RWPE2 (cell line): ENCODE data around the gene ASF1B.

Experiments used
- ATAC-seq: fragments of 200-7000 bp; cut with Tn5 transposase; 3 replicates; pipeline ENCODE4 v1.9.1; 2021; ENCODE audit warnings: low read depth
- DNase-seq: peaks from one replicate; pipeline ENCODE4 v3.0.0-alpha.2; 2020; ENCODE audit warnings: low spot score
- H3K27ac ChIP-seq: fragments of 450-650 bp; 2 replicates; pipeline ENCODE4 v1.5.1; 2017; ENCODE audit warnings: mild to moderate bottlenecking; ENCODE audit not compliant: poor library complexity, severe bottlenecking
- H3K27me3 ChIP-seq: fragments of 250-450 bp; sonication (Bioruptor Pico); 2 replicates; pipeline ENCODE4 v1.5.1; 2021; ENCODE audit warnings: mild to moderate bottlenecking, moderate library complexity; ENCODE audit not compliant: insufficient read depth, poor library complexity, severe bottlenecking
- H3K36me3 ChIP-seq: fragments of 250-450 bp; sonication (Bioruptor Pico); 2 replicates; pipeline ENCODE4 v1.5.1; 2020; ENCODE audit warnings: low read depth, mild to moderate bottlenecking, moderate library complexity
- H3K4me1 ChIP-seq: fragments of 250-450 bp; sonication (Bioruptor Pico); 2 replicates; pipeline ENCODE4 v1.5.1; 2021; ENCODE audit warnings: mild to moderate bottlenecking, moderate library complexity; ENCODE audit not compliant: insufficient read depth, poor library complexity, severe bottlenecking
- H3K4me3 ChIP-seq: fragments of 250-450 bp; sonication (Bioruptor Pico); 2 replicates; pipeline ENCODE4 v1.5.1; 2021; ENCODE audit warnings: mild to moderate bottlenecking, moderate library complexity; ENCODE audit not compliant: severe bottlenecking
- H3K9me3 ChIP-seq: fragments of 250-450 bp; sonication (Bioruptor Pico); 2 replicates; pipeline ENCODE4 v1.5.1; 2021; ENCODE audit warnings: mild to moderate bottlenecking, moderate library complexity; ENCODE audit not compliant: severe bottlenecking
- TF ChIP-seq, protein P1 (sequence below): fragments of 450-650 bp; IDR thresholded peaks from one replicate; pipeline ENCODE4 v1.5.1; 2017; ENCODE audit warnings: mild to moderate bottlenecking, moderate library complexity; ENCODE audit not compliant: poor library complexity, severe bottlenecking

ASF1B gene

DNA sequence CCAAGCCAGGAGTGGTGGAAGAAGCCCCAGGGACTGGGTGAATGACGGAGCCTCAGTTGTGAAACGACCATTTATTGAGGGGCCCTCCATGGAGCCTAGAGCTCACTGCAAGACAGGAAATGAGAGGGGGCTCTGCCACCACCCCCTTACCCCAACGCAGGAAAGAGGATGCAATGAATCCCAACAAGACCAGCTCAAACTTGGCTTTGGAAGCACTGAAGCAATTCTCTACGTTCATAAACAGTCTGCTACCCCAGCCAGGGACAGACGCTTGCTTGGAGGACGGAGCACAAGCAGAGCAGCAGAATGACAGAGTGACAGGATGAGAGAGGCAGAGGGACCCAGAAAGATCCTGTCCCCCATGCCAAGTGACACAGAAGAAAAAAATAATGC, 19.9 kb downstream of the ASF1B start:
- no peaks in the 10 kb centered on the region for H3K9me3 ChIP-seq
- DNase-seq (no peak), ATAC-seq (no peak)
- TF ChIP-seq, protein P1, sequence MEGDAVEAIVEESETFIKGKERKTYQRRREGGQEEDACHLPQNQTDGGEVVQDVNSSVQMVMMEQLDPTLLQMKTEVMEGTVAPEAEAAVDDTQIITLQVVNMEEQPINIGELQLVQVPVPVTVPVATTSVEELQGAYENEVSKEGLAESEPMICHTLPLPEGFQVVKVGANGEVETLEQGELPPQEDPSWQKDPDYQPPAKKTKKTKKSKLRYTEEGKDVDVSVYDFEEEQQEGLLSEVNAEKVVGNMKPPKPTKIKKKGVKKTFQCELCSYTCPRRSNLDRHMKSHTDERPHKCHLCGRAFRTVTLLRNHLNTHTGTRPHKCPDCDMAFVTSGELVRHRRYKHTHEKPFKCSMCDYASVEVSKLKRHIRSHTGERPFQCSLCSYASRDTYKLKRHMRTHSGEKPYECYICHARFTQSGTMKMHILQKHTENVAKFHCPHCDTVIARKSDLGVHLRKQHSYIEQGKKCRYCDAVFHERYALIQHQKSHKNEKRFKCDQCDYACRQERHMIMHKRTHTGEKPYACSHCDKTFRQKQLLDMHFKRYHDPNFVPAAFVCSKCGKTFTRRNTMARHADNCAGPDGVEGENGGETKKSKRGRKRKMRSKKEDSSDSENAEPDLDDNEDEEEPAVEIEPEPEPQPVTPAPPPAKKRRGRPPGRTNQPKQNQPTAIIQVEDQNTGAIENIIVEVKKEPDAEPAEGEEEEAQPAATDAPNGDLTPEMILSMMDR: no peak
- H3K4me1 ChIP-seq: peaks cover 8% of the 10 kb centered on the region
- H3K27ac ChIP-seq: peak overlapping the region; percentile 16
- no peaks in the 10 kb centered on the region for H3K27me3 ChIP-seq
- peak overlapping the region; percentile 94 for H3K4me3 ChIP-seq
- no peaks in the 10 kb centered on the region for H3K36me3 ChIP-seq

DNA sequence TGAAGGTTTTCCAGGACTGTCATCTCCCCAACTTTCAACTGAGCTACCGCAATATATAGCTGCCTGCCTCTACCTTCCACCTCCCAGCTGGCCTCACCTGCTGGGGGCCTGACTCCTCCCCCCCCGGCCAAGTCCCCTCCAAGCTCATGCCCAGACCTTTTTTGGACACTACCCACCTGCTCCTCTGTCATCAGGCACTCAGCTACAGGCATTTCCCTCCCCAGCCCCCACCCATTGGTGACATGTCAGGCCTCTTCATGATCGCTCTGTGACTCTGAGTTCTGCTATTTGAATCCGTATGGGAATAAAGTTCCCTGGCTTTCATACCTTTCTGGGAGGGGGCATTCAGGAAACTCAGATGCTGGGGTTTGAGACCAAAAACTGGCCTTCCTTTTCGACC, 20.6 kb downstream of the ASF1B start:
- Histone ChIP-seq H3K27me3 (no peaks in the 10 kb centered on the region), H3K36me3 (no peaks in the 10 kb centered on the region), H3K27ac (no peak overlapping the region), H3K4me3 (no peak overlapping the region), H3K9me3 (no peaks in the 10 kb centered on the region), H3K4me1 (peaks cover 8% of the 10 kb centered on the region)
- TF ChIP-seq, protein P1: no peak
- ATAC-seq: no peak
- DNase-seq: no peak

DNA sequence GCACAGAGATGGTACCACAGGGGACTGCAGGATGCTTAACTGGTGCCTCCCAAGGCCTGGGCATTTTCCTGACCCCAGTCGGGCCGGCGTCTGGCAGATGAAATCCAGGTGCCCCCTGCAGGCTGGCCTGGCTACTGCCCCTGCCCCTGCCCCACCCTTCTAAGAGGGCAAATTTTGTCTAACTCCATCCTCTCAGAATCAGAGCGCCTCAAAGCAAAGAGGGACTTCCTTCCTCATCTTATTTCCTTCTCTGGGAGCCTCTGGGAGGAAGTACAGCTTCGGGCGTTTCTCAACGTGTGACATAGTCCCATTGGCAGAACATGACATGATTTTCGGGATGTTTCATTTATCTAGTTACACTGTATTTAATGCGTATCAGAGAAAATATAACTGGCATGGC, 21.5 kb downstream of the ASF1B start:
- TF ChIP-seq, protein P1: peak; percentile 41
- peaks cover 8% of the 10 kb centered on the region for H3K4me1 ChIP-seq
- no peaks in the 10 kb centered on the region for H3K36me3 ChIP-seq
- no peak for DNase-seq
- H3K4me3 ChIP-seq: no peak overlapping the region
- H3K27me3 ChIP-seq: no peaks in the 10 kb centered on the region
- H3K27ac ChIP-seq: no peak overlapping the region
- no peaks in the 10 kb centered on the region for H3K9me3 ChIP-seq
- ATAC-seq: no peak

DNA sequence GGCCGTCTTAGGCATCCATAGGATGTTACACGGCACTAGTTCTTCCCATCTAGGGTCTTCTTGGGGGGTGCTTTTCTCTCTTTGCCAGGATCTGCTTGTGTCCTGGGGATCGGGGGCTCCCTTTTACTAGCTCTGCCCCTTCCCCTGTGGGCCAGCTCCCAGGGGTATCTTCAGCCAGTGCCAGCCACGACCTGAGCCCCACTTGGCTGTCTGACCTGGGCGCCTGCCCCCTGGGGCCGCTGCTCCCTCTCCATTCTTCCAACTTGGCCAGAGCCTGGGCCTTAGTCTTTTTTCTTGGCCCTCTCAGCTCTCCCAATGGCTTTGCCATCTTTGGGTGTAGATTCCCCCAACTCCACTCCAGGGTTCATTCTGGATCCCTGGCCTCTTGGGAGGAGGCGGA, 21.9 kb downstream of the ASF1B start:
- TF ChIP-seq, protein P1: no peak
- no peak overlapping the region for H3K27ac ChIP-seq
- no peak for ATAC-seq
- DNase-seq: no peak
- no peaks in the 10 kb centered on the region for H3K36me3 ChIP-seq
- peaks cover 8% of the 10 kb centered on the region for H3K4me1 ChIP-seq
- no peak overlapping the region for H3K4me3 ChIP-seq
- no peaks in the 10 kb centered on the region for H3K9me3 ChIP-seq
- no peaks in the 10 kb centered on the region for H3K27me3 ChIP-seq

DNA sequence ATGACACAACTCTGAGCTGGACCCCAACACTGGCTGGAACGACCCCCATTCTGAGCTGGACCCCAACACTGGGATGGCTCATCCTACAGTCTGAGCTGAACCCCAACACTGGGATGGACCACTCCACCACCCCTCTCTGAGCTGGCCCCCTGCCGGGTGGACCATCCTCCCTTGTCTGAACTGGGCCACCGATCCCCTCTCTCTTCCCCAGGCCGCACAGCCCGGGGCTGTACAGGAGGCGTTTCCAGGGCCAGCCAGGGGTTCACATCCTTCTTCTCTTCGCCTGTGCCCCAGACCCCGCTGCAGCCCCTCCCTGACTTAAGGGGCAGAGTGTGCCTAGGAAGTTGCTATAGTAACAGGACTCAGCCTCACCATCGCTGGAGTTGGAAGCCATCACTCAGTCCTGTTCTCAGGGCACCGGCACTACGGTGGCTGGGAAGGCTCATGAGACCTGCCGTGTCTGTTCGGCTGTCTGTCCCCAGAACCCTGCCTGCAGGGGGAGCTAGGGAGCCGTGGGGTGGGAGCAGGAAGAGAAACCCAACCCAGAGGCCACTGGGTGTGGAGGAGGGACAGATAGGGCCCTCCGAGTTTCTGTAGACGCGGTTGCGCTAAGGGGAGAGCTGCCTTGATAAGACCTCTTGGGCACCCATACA, 22.5 kb downstream of the ASF1B start:
- Histone ChIP-seq H3K4me3 (no peak overlapping the region), H3K27me3 (no peaks in the 10 kb centered on the region), H3K27ac (no peak overlapping the region), H3K9me3 (no peaks in the 10 kb centered on the region), H3K4me1 (peaks cover 4% of the 10 kb centered on the region), H3K36me3 (no peaks in the 10 kb centered on the region)
- TF ChIP-seq, protein P1: no peak
- ATAC-seq: no peak
- DNase-seq: no peak
